Measurements from ENCODE around the gene PKNOX1. TPM values are rescaled to one million over a fixed set of nuclear protein-coding genes. Genes with fewer than 3 reads are reported as not detected.

The PKNOX1 gene
- polyA plus RNA-seq, 3 donors, result 9.2 to 11.8 (median 9.9) TPM

DNA sequence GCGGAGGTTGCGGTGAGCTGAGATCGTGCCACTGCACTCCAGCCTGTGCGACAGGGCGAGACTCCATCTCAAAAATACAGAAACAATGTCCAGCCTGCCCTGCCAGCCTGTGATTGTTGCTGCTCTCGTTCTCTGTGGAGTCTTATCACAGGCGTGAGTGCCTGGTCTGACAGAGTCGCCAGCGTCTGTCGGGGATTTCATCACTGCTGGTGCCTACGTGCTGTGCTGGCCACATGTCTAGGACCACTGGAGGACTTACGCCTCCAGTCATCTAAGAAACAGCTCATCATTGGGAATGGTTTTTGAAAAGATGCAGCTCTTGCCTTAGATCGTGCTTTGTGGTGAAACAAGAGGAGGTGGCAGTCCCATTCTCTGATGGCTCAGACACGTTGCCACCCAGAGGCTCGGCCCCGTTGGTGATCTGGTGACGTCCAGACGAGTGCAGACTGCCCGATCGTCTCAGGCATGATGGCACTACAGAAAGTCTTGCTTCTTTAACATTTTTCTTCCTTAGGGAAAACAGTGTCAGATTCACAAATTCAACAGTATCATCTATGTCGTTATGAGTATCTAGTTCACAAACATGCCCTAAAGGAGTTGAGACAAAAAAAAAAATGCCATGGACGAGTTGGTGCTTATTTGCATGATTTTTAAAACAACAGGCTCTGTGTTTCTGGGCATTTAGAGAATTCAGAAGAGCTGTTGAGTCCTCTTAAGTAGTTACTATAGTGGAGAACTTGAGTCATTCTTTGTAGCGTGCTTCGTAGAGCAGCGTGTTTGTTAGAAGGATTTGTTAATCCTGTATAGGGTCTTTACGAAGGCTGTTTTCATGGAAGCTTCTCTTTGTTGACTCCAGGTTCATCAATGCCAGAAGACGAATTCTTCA is 53.7 kb downstream of the PKNOX1 start:
- Mint-ChIP-seq H3K36me3 (peaks cover 70 to 86% of the 10 kb centered on the region in 2 donors), H3K4me3 (no peak overlapping the region), H3K9me3 (no peaks in the 10 kb centered on the region), H3K4me1 (no peaks in the 10 kb centered on the region), H3K27me3 (ENCODE audit: low read depth in 3 of 3) (peaks cover 0 to 1% (median 0%) of the 10 kb centered on the region in 3 donors), H3K27ac (peak overlapping the region in 2 of 7 donors; percentile 21 to 31)
- Histone ChIP-seq H2AFZ (ENCODE audit: insufficient read depth, low read depth, low read length, poor library complexity, severe bottlenecking) (no peak overlapping the region), H3K4me3 (replicated peaks in 1 of 3; ENCODE audit: low read depth in 2 of 3, low read length in 3 of 3) (no peak overlapping the region), H3K27ac (ENCODE audit: low read depth in 1 of 2, low read length in 2 of 2) (no peak overlapping the region), H3K27me3 (ENCODE audit: control insufficient read depth in 2 of 2, insufficient read depth in 2 of 2, low read length in 2 of 2) (no peaks in the 10 kb centered on the region), H4K20me1 (ENCODE audit: insufficient read depth, low read length) (no peaks in the 10 kb centered on the region), H3K36me3 (replicated peaks in 1 of 2; ENCODE audit: control insufficient read depth in 1 of 2, insufficient read depth in 2 of 2, low read length in 2 of 2) (peaks cover 65 to 97% of the 10 kb centered on the region in 2 donors), H3K4me2 (replicated peaks; ENCODE audit: extremely low read depth, low read length, poor library complexity, severe bottlenecking) (no peak overlapping the region), H3K79me2 (ENCODE audit: insufficient read depth, low read length) (no peaks in the 10 kb centered on the region), H3K9ac (ENCODE audit: insufficient read depth, low read length, poor library complexity, severe bottlenecking) (no peak overlapping the region), H3K9me3 (replicated peaks in 1 of 2; ENCODE audit: control insufficient read depth in 1 of 2, insufficient read depth in 1 of 2, low read length in 2 of 2) (no peaks in the 10 kb centered on the region), H3K4me1 (ENCODE audit: control insufficient read depth in 1 of 2, insufficient read depth in 2 of 2, low read length in 2 of 2) (no peaks in the 10 kb centered on the region)
- intact Hi-C loops (cut with micrococcal nuclease), result no loop called here
- WGBS (ENCODE audit: insufficient coverage), result 95% methylated on average over 26 of the region's 27 CpGs
- TF ChIP-seq, protein P1, sequence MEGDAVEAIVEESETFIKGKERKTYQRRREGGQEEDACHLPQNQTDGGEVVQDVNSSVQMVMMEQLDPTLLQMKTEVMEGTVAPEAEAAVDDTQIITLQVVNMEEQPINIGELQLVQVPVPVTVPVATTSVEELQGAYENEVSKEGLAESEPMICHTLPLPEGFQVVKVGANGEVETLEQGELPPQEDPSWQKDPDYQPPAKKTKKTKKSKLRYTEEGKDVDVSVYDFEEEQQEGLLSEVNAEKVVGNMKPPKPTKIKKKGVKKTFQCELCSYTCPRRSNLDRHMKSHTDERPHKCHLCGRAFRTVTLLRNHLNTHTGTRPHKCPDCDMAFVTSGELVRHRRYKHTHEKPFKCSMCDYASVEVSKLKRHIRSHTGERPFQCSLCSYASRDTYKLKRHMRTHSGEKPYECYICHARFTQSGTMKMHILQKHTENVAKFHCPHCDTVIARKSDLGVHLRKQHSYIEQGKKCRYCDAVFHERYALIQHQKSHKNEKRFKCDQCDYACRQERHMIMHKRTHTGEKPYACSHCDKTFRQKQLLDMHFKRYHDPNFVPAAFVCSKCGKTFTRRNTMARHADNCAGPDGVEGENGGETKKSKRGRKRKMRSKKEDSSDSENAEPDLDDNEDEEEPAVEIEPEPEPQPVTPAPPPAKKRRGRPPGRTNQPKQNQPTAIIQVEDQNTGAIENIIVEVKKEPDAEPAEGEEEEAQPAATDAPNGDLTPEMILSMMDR (IDR thresholded peaks at IDR 0.05), result no peak
- DNase-seq, result no peak

DNA sequence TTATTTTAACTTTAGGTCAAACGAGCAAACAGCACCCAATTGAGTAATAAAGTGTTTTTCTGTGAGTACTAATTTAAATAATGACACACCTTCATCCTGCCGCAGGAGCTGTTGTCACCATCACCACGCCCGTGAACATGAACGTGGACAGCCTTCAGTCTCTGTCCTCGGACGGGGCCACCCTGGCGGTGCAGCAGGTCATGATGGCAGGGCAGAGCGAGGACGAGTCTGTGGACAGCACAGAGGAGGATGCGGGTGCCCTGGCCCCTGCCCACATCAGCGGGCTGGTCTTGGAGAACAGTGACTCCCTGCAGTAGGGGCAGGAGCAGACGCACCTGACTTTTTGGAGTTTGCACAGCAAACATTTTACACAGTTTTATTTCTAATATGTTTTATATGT is 55.4 kb downstream of the PKNOX1 start:
- Histone ChIP-seq H3K27me3 (ENCODE audit: control insufficient read depth in 2 of 2, insufficient read depth in 2 of 2, low read length in 2 of 2) (no peaks in the 10 kb centered on the region), H3K27ac (ENCODE audit: low read depth in 1 of 2, low read length in 2 of 2) (no peak overlapping the region), H4K20me1 (ENCODE audit: insufficient read depth, low read length) (no peaks in the 10 kb centered on the region), H3K79me2 (ENCODE audit: insufficient read depth, low read length) (no peaks in the 10 kb centered on the region), H3K4me1 (ENCODE audit: control insufficient read depth in 1 of 2, insufficient read depth in 2 of 2, low read length in 2 of 2) (no peaks in the 10 kb centered on the region), H2AFZ (ENCODE audit: insufficient read depth, low read depth, low read length, poor library complexity, severe bottlenecking) (no peak overlapping the region), H3K36me3 (replicated peaks in 1 of 2; ENCODE audit: control insufficient read depth in 1 of 2, insufficient read depth in 2 of 2, low read length in 2 of 2) (peaks cover 55 to 85% of the 10 kb centered on the region in 2 donors), H3K4me3 (replicated peaks in 1 of 3; ENCODE audit: low read depth in 2 of 3, low read length in 3 of 3) (no peak overlapping the region), H3K9me3 (replicated peaks in 1 of 2; ENCODE audit: control insufficient read depth in 1 of 2, insufficient read depth in 1 of 2, low read length in 2 of 2) (no peaks in the 10 kb centered on the region), H3K4me2 (replicated peaks; ENCODE audit: extremely low read depth, low read length, poor library complexity, severe bottlenecking) (no peak overlapping the region), H3K9ac (ENCODE audit: insufficient read depth, low read length, poor library complexity, severe bottlenecking) (no peak overlapping the region)
- H3K9me3 Mint-ChIP-seq, result no peaks in the 10 kb centered on the region
- peaks cover 0 to 1% (median 0%) of the 10 kb centered on the region in 3 donors for H3K27me3 Mint-ChIP-seq (ENCODE audit: low read depth in 3 of 3)
- peaks cover 56 to 72% of the 10 kb centered on the region in 2 donors for H3K36me3 Mint-ChIP-seq
- no peak for DNase-seq
- intact Hi-C loops (cut with micrococcal nuclease), result no loop called here
- no peak overlapping the region for H3K27ac Mint-ChIP-seq
- no peaks in the 10 kb centered on the region for H3K4me1 Mint-ChIP-seq
- TF ChIP-seq, protein P1 (IDR thresholded peaks at IDR 0.05), result no peak
- no peak overlapping the region for H3K4me3 Mint-ChIP-seq
- 95% methylated on average over 7 of the region's 13 CpGs for WGBS (ENCODE audit: insufficient coverage)

All from CD14-positive monocyte (primary cell).